PC-9 (cell line): Measurements from ENCODE around the gene CAAP1.

Experiments used
- CTCF ChIP-seq: fragments of 200-600 bp; sonication (generic); conservative IDR thresholded peaks from 2 replicates; pipeline ENCODE4 v1.6.1; 2017; ENCODE audit warnings: mixed run types, antibody characterized with exemption, mild to moderate bottlenecking, moderate library complexity
- EZH2 ChIP-seq: fragments of 200-600 bp; sonication (generic); IDR thresholded peaks from 2 replicates; pipeline ENCODE4 v1.8.0; 2017; ENCODE audit warnings: antibody characterized with exemption, low read depth

- no peak for TF ChIP-seq EZH2
- no peak for TF ChIP-seq CTCF
Measured at GRCh38 chr9:26814799-26815198, 77.8 kb downstream of the CAAP1 start.
